GM18498 (cell line): Measurements from ENCODE around the gene GSE1.

Experiments
- ATAC-seq: cut with Tn5 transposase; IDR thresholded peaks from one replicate; pipeline ENCODE4 v1.9.1; 2021; ENCODE audit warnings: mild to moderate bottlenecking, moderate library complexity; ENCODE audit not compliant: unreplicated experiment

Gene GSE1

GRCh38 chr16:85658504-85659326 is 45.6 kb downstream of the GSE1 start:
- ATAC-seq, result no peak

GRCh38 chr16:85659336-85659735 is 46.2 kb downstream of the GSE1 start:
- no peak for ATAC-seq

- no peak for ATAC-seq
Measured at GRCh38 chr16:85659805-85660511, 46.8 kb downstream of the GSE1 start.

GRCh38 chr16:85660843-85661739 is 48.0 kb downstream of the GSE1 start:
- no peak for ATAC-seq

- no peak for ATAC-seq
Measured at GRCh38 chr16:85661740-85662481, 48.8 kb downstream of the GSE1 start.

GRCh38 chr16:85662482-85662812 is 49.3 kb downstream of the GSE1 start:
- no peak for ATAC-seq

- ATAC-seq, result no peak
Measured at GRCh38 chr16:85662976-85663830, 50.1 kb downstream of the GSE1 start.

GRCh38 chr16:85663891-85664321 is 50.8 kb downstream of the GSE1 start:
- no peak for ATAC-seq

- no peak for ATAC-seq
Measured at GRCh38 chr16:85664580-85665372, 51.7 kb downstream of the GSE1 start.

GRCh38 chr16:85665373-85665740 is 52.2 kb downstream of the GSE1 start:
- ATAC-seq, result no peak

GRCh38 chr16:85665929-85666328 is 52.8 kb downstream of the GSE1 start:
- ATAC-seq, result no peak

- ATAC-seq, result no peak
Measured at GRCh38 chr16:85667261-85667660, 54.1 kb downstream of the GSE1 start.

- ATAC-seq, result no peak
Measured at GRCh38 chr16:85667841-85668413, 54.8 kb downstream of the GSE1 start.

- no peak for ATAC-seq
Measured at GRCh38 chr16:85668676-85669424, 55.7 kb downstream of the GSE1 start.

GRCh38 chr16:85670840-85671239 is 57.7 kb downstream of the GSE1 start:
- no peak for ATAC-seq

- ATAC-seq, result no peak
Measured at GRCh38 chr16:85673529-85674417, 60.7 kb downstream of the GSE1 start.

- no peak for ATAC-seq
Measured at GRCh38 chr16:85674418-85674755, 61.3 kb downstream of the GSE1 start.
